SU-DHL-6 (cell line): ENCODE data around the gene CYP26A1.

Source experiments
- H2AFZ ChIP-seq: fragments of 200-600 bp; sonication (generic); 2 replicates; pipeline ENCODE4 v1.6.1; 2014; ENCODE audit warnings: low read depth, mild to moderate bottlenecking, moderate library complexity, mixed read lengths, antibody characterized with exemption, low read length; ENCODE audit not compliant: severe bottlenecking
- H3F3A ChIP-seq: fragments of 200-600 bp; shearing (Covaris generic); 2 replicates; pipeline ENCODE4 v1.6.0; 2016; ENCODE audit warnings: antibody characterized with exemption, mild to moderate bottlenecking; ENCODE audit not compliant: insufficient read depth
- H3K27ac ChIP-seq: fragments of 200-600 bp; sonication (generic); 2 replicates; pipeline ENCODE4 v1.5.1; 2016; ENCODE audit warnings: low read depth, mild to moderate bottlenecking, low read length, moderate library complexity, mixed read lengths
- H3K27me3 ChIP-seq: fragments of 200-600 bp; sonication (generic), shearing (Covaris generic); 2 replicates; pipeline ENCODE4 v1.6.0; 2014; ENCODE audit warnings: mild to moderate bottlenecking, low read length
- H3K36me3 ChIP-seq: fragments of 200-600 bp; sonication (generic); 2 replicates; pipeline ENCODE4 v1.6.1; 2014; ENCODE audit warnings: mild to moderate bottlenecking, low read length, mixed read lengths
- H3K4me2 ChIP-seq: fragments of 300-600, 200-600 bp; shearing (Covaris generic), sonication (generic); 2 replicates; pipeline ENCODE4 v1.6.0; 2014; ENCODE audit warnings: low read length, low read depth, mild to moderate bottlenecking; ENCODE audit not compliant: poor library complexity, severe bottlenecking
- H3K4me3 ChIP-seq: fragments of 200-600 bp; sonication (generic); 2 replicates; pipeline ENCODE4 v1.5.1; 2014; ENCODE audit warnings: antibody characterized with exemption, low read length, mild to moderate bottlenecking, mixed read lengths; ENCODE audit not compliant: insufficient read depth, poor library complexity, severe bottlenecking
- H3K79me2 ChIP-seq: fragments of 200-600 bp; sonication (generic); 2 replicates; pipeline ENCODE4 v1.6.1; 2014; ENCODE audit warnings: mild to moderate bottlenecking, low read length, moderate library complexity; ENCODE audit not compliant: insufficient read depth
- H3K9ac ChIP-seq: fragments of 200-600 bp; sonication (generic); 2 replicates; pipeline ENCODE4 v1.7.0; 2014; ENCODE audit warnings: mild to moderate bottlenecking, low read length
- H3K9me2 ChIP-seq: fragments of 200-600 bp; sonication (generic); replicated peaks from 2 replicates; pipeline ENCODE4 v1.6.1; 2014; ENCODE audit warnings: low read length; ENCODE audit not compliant: insufficient read depth
- H3K9me3 ChIP-seq: fragments of 200-600 bp; sonication (generic); 2 replicates; pipeline ENCODE4 v1.6.1; 2014; ENCODE audit warnings: low read length, mixed read lengths; ENCODE audit not compliant: insufficient read depth
- H4K20me1 ChIP-seq: fragments of 200-600 bp; sonication (generic); 2 replicates; pipeline ENCODE4 v1.6.1; 2014; ENCODE audit warnings: low read depth, mild to moderate bottlenecking, antibody characterized with exemption, low read length, moderate library complexity, mixed read lengths
- CTCF ChIP-seq: fragments of 200-600 bp; sonication (generic); IDR thresholded peaks from one replicate; pipeline ENCODE4 v1.5.1; 2017; ENCODE audit warnings: antibody characterized with exemption, mild to moderate bottlenecking, low read length, moderate library complexity; ENCODE audit not compliant: insufficient read depth, poor library complexity, severe bottlenecking
- EZH2phosphoT487 ChIP-seq: fragments of 200-600 bp; sonication (generic), shearing (Covaris generic); conservative IDR thresholded peaks from 2 replicates; pipeline ENCODE4 v1.6.1; 2018; ENCODE audit warnings: mild to moderate bottlenecking, antibody characterized with exemption, low read length, moderate library complexity, mixed read lengths

The CYP26A1 gene

GRCh38 chr10:93090619-93091018 lies 16.9 kb downstream of the CYP26A1 start:
- no peak overlapping the region for H2AFZ ChIP-seq
- H3K27me3 ChIP-seq, result no peaks in the 10 kb centered on the region
- no peak overlapping the region for H3K4me2 ChIP-seq
- no peaks in the 10 kb centered on the region for H3F3A ChIP-seq
- H3K9me2 ChIP-seq, result no peaks in the 10 kb centered on the region
- TF ChIP-seq CTCF (no peak), EZH2phosphoT487 (no peak)
- no peaks in the 10 kb centered on the region for H4K20me1 ChIP-seq
- H3K4me3 ChIP-seq, result no peak overlapping the region
- no peak overlapping the region for H3K9ac ChIP-seq
- H3K79me2 ChIP-seq, result no peaks in the 10 kb centered on the region
- H3K27ac ChIP-seq, result no peak overlapping the region
- no peaks in the 10 kb centered on the region for H3K36me3 ChIP-seq
- no peaks in the 10 kb centered on the region for H3K9me3 ChIP-seq

- no peaks in the 10 kb centered on the region for H3K9me2 ChIP-seq
- no peaks in the 10 kb centered on the region for H4K20me1 ChIP-seq
- no peak overlapping the region for H3K4me3 ChIP-seq
- no peak overlapping the region for H3K27ac ChIP-seq
- H2AFZ ChIP-seq, result no peak overlapping the region
- H3K36me3 ChIP-seq, result no peaks in the 10 kb centered on the region
- H3K9me3 ChIP-seq, result no peaks in the 10 kb centered on the region
- TF ChIP-seq CTCF, result no peak
- no peak for TF ChIP-seq EZH2phosphoT487
- H3K4me2 ChIP-seq, result no peak overlapping the region
- H3F3A ChIP-seq, result no peaks in the 10 kb centered on the region
- no peaks in the 10 kb centered on the region for H3K27me3 ChIP-seq
- H3K79me2 ChIP-seq, result no peaks in the 10 kb centered on the region
- no peak overlapping the region for H3K9ac ChIP-seq
These were observed 18.3 kb downstream of the CYP26A1 start for GRCh38 chr10:93091960-93092359.

GRCh38 chr10:93095225-93095624 lies 21.5 kb downstream of the CYP26A1 start:
- no peak overlapping the region for H3K4me3 ChIP-seq
- H3F3A ChIP-seq, result no peaks in the 10 kb centered on the region
- H3K4me2 ChIP-seq, result no peak overlapping the region
- no peaks in the 10 kb centered on the region for H4K20me1 ChIP-seq
- H3K27me3 ChIP-seq, result no peaks in the 10 kb centered on the region
- H2AFZ ChIP-seq, result no peak overlapping the region
- H3K79me2 ChIP-seq, result no peaks in the 10 kb centered on the region
- no peak for TF ChIP-seq EZH2phosphoT487
- TF ChIP-seq CTCF, result no peak
- no peaks in the 10 kb centered on the region for H3K36me3 ChIP-seq
- no peaks in the 10 kb centered on the region for H3K9me2 ChIP-seq
- no peaks in the 10 kb centered on the region for H3K9me3 ChIP-seq
- no peak overlapping the region for H3K27ac ChIP-seq
- H3K9ac ChIP-seq, result no peak overlapping the region

GRCh38 chr10:93096901-93097300 lies 23.2 kb downstream of the CYP26A1 start:
- H3K27me3 ChIP-seq, result no peaks in the 10 kb centered on the region
- no peaks in the 10 kb centered on the region for H4K20me1 ChIP-seq
- no peaks in the 10 kb centered on the region for H3K9me2 ChIP-seq
- H3K36me3 ChIP-seq, result no peaks in the 10 kb centered on the region
- H2AFZ ChIP-seq, result no peak overlapping the region
- H3K4me3 ChIP-seq, result no peak overlapping the region
- no peaks in the 10 kb centered on the region for H3K79me2 ChIP-seq
- no peak overlapping the region for H3K27ac ChIP-seq
- TF ChIP-seq EZH2phosphoT487 (no peak), CTCF (no peak)
- H3F3A ChIP-seq, result no peaks in the 10 kb centered on the region
- H3K9me3 ChIP-seq, result no peaks in the 10 kb centered on the region
- no peak overlapping the region for H3K9ac ChIP-seq
- H3K4me2 ChIP-seq, result no peak overlapping the region
